IPS-18c (cell line): ENCODE measurements around the gene GREB1.

ENCODE experiments used
- H3K4me3 ChIP-seq: 2 replicates; pipeline ENCODE4 v1.7.0; 2013; ENCODE audit warnings: low read depth, mild to moderate bottlenecking, low read length, moderate library complexity; ENCODE audit not compliant: insufficient read depth
- H3K9me3 ChIP-seq: one replicate; pipeline ENCODE4 v1.6.1; 2013; ENCODE audit warnings: mild to moderate bottlenecking, low read length, moderate library complexity; ENCODE audit not compliant: control insufficient read depth, insufficient read depth

Gene GREB1

GRCh38 chr2:11629215-11629614, 95.4 kb downstream of the GREB1 start:
- Histone ChIP-seq H3K4me3 (no peak overlapping the region), H3K9me3 (no peaks in the 10 kb centered on the region)

- no peak overlapping the region for H3K4me3 ChIP-seq
- H3K9me3 ChIP-seq, result no peaks in the 10 kb centered on the region
Measured at GRCh38 chr2:11629851-11630250, 96.0 kb downstream of the GREB1 start.

DNA sequence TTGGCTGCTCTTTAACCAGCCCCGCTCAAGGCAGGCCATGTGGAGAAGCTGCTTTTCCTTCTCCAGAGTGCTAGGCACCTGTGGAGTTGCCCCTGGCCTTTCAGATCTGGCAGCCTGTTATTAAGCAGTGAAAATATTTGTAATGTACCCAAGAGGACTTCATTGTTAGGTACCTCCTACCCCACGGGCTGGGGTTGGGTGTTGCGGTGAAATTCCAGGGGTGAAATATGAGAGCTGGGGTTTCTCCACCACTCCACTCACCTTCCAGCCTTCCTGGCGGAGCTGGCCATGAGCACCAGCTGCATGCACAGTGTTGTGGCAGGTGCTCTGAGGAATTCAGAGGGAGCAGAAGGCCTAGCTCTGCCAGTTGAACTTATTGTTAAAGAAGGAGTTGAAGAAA, 97.0 kb downstream of the GREB1 start:
- no peaks in the 10 kb centered on the region for H3K9me3 ChIP-seq
- no peak overlapping the region for H3K4me3 ChIP-seq

DNA sequence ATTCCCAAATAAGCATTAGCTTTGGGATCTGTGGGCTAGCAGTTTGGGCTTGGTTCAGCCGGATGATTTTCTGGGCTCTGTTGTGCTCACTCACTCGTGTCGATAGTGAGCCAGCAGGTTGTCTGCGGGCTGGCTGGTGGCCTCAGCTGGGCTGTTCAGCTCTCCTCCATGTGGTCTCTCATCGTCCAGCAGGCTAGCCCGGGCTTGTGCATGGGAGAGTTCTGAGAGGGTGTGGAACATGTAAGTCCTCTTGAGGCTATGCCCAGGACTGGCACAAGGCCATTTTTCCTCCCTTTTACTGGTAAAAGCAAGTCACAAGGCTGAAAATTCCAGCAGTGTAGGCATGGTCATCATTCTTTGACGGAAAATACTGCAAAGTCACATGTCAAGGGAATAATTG, 97.6 kb downstream of the GREB1 start:
- no peaks in the 10 kb centered on the region for H3K9me3 ChIP-seq
- no peak overlapping the region for H3K4me3 ChIP-seq

DNA sequence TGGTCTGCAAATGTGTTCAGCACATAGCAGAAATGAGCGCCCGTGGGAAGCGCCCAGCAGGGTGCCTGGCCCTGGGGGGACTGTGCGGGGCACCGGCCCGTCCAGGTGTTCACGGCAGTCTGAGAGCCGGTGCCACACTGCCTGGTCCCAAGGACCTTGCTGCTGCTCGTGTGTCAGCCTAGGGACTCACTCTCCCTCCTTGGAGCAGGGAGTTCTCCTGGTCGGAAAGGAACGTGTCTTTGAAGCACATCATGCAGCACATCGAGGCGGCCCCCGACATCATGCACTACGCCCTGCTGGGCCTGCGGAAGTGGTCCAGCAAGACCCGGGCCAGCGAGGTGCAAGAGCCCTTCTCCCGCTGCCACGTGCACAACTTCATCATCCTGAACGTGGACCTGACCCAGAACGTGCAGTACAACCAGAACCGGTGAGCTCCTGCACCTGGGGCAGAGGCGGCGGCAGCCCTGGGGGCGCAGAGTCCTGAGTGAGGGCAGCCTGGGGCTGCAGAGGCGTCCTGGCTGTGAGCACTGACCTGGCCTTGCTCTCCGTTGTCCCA, 100.2 kb downstream of the GREB1 start:
- Histone ChIP-seq H3K9me3 (no peaks in the 10 kb centered on the region), H3K4me3 (no peak overlapping the region)

- no peak overlapping the region for H3K4me3 ChIP-seq
- H3K9me3 ChIP-seq, result no peaks in the 10 kb centered on the region
Measured at GRCh38 chr2:11634584-11634983, 100.7 kb downstream of the GREB1 start.

DNA sequence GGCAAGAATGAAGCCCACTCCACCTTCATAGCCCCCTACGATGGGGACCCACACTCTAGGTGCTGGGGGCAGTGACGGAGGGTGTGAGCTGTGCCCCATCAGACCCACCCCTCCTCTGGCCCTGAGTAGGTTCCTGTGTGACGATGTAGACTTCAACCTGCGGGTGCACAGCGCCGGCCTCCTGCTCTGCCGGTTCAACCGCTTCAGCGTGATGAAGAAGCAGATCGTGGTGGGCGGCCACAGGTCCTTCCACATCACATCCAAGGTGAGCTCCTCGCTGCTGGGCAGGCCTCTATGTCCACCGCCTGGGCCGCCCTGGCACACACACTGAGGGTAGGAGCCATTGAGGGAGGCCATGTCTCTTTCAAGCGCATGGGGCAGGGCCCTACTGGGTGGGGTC, 101.3 kb downstream of the GREB1 start:
- Histone ChIP-seq H3K9me3 (no peaks in the 10 kb centered on the region), H3K4me3 (no peak overlapping the region)

- Histone ChIP-seq H3K9me3 (no peaks in the 10 kb centered on the region), H3K4me3 (no peak overlapping the region)
Measured at GRCh38 chr2:11636593-11637295, 102.9 kb downstream of the GREB1 start.

- Histone ChIP-seq H3K4me3 (no peak overlapping the region), H3K9me3 (no peaks in the 10 kb centered on the region)
Measured at GRCh38 chr2:11637546-11637945, 103.7 kb downstream of the GREB1 start.

DNA sequence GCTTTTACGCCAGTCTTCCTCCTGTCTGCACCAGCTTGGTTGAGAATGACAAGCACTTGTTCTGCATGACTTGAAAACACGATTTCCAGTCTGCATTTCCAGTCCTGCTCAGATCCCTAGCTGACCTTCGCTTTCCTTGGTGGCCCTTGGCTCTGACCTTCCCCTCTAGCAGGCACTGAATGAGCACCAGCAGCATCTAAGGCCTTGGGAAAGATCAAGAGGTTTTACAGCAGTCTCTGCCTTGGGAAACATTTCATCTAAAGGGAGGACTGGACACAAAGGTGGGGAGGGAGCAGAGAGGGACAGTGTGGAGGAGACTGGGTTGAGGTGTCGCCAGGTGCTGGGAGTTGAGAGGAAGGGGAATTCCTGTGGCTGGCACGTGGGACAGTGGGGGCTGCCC, 105.7 kb downstream of the GREB1 start:
- Histone ChIP-seq H3K4me3 (no peak overlapping the region), H3K9me3 (no peaks in the 10 kb centered on the region)

DNA sequence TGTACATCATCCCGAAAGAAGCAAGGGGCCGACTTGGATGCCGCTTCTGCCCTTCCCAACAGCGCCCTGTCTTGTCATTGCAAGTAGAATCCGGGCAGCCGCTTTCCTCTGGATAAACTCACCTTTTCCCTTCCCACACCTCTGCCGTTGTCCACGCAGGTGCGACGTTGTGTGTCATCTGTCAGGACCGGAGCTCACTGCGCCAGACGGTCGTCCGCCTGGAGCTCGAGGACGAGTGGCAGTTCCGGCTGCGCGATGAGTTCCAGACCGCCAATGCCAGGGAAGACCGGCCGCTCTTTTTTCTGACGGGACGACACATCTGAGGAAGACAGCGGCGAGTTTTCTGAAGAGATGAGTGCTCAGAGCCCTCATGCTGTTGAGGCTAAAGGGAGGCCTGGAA, 106.3 kb downstream of the GREB1 start:
- H3K9me3 ChIP-seq, result no peaks in the 10 kb centered on the region

DNA sequence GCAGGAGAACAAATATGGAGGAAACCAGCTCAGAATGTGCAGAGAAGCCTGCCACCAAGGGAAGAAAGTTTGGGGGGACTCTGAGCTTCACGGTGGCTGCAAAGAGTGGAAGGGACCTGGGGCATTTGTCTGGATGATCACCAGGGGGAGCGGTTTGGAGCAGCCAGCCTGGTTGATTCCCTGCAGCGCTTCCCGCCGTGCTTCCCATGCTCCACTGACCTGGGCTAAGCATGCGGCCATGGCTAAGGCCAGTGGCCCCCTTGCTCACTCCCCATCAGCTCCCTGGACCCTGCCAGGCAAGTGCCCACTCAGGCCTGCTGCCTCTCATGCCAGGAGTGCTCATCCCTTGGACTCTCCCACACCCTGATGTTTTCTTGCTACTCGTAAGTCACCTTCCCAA, 109.1 kb downstream of the GREB1 start:
- Histone ChIP-seq H3K4me3 (no peak overlapping the region), H3K9me3 (no peaks in the 10 kb centered on the region)

More for the DNA sequence above, 106.3 kb downstream of the GREB1 start:
- no peak overlapping the region for H3K4me3 ChIP-seq

DNA sequence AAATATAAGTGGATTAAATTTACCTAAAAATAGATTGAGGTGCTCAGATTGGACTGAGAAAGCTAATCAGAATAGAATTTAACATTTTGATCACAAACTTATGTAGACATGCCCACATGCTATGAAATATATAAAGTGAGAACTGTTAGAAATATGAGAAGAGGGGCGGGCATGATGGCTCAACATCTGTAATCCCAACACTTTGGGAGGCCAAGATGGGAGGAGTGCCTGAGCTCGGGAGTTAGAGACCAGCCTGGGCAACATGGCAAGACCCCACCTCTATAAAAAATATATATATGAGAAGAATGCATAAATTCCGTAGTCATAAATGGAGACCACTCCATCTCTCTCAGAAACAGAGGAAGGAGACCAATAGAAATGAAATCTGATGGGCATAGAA, 110.4 kb downstream of the GREB1 start:
- Histone ChIP-seq H3K4me3 (no peak overlapping the region), H3K9me3 (no peaks in the 10 kb centered on the region)

DNA sequence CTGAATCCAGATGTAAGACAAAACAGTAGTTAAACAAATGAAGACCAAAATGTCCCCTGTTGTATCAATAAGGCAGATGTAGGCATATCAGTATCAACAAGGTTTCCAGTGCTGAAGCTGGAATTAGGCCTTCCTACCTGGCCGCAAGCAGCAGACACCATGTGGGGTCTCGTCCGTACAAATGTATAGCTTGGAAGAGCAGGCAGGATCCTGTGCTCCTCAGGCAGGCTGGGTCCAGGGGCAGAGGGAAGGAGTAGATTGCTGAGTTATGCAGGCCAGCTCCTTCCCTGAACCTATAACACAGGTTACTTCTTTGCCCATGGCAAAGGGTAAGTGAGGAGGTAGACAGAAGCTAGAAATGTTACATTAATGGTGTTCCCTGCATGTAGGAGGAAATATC, 112.7 kb downstream of the GREB1 start:
- Histone ChIP-seq H3K9me3 (no peaks in the 10 kb centered on the region), H3K4me3 (no peak overlapping the region)

GRCh38 chr2:11647834-11648600, 114.2 kb downstream of the GREB1 start:
- H3K9me3 ChIP-seq, result peaks cover 2% of the 10 kb centered on the region
- H3K4me3 ChIP-seq, result no peak overlapping the region

- H3K4me3 ChIP-seq, result no peak overlapping the region
Measured at GRCh38 chr2:11649093-11649492, 115.2 kb downstream of the GREB1 start.

GRCh38 chr2:11651856-11652548, 118.2 kb downstream of the GREB1 start:
- H3K4me3 ChIP-seq, result no peak overlapping the region
- peaks cover 2% of the 10 kb centered on the region for H3K9me3 ChIP-seq

More at GRCh38 chr2:11649093-11649492, 115.2 kb downstream of the GREB1 start:
- H3K9me3 ChIP-seq, result peaks cover 2% of the 10 kb centered on the region

GRCh38 chr2:11652553-11652952, 118.7 kb downstream of the GREB1 start:
- Histone ChIP-seq H3K9me3 (peaks cover 2% of the 10 kb centered on the region), H3K4me3 (no peak overlapping the region)
